A549 (cell line): Measurements from ENCODE around the gene CD109.

Source experiments
- EHMT2 ChIP-seq: fragments of 200-600 bp; sonication (generic); IDR thresholded peaks from 2 replicates; pipeline ENCODE4 v1.6.1; 2016; ENCODE audit warnings: antibody characterized with exemption, low read depth, mild to moderate bottlenecking, moderate library complexity
- EP300 ChIP-seq, 2 experiments: fragments of >200 bp; sonication (Bioruptor Twin); formaldehyde crosslinking; IDR thresholded peaks; 2 replicates in 1 of 2; 3 replicates in 1 of 2; pipeline ENCODE4 v1.6.1; 2016 to 2017
- ESRRA ChIP-seq: fragments of 150-350 bp; IDR thresholded peaks from 2 replicates; pipeline ENCODE4 v1.6.1; 2014; ENCODE audit warnings: mild to moderate bottlenecking, low read length, borderline replicate concordance
- FOXS1 ChIP-seq: fragments of 250-450 bp; sonication (Bioruptor Pico); IDR thresholded peaks from 2 replicates; pipeline ENCODE4 v1.5.0; 2020; ENCODE audit warnings: mild to moderate bottlenecking, moderate library complexity
- JUN ChIP-seq, 2 experiments: fragments of >200 bp; sonication (Bioruptor Twin); formaldehyde crosslinking; IDR thresholded peaks; 2 replicates in 1 of 2; 3 replicates in 1 of 2; pipeline ENCODE4 v1.6.1; 2016 to 2017
- NFE2L2 ChIP-seq: fragments of 150-350 bp; conservative IDR thresholded peaks from 2 replicates; pipeline ENCODE4 v1.6.1; 2014; ENCODE audit warnings: low read length
- POLR2A ChIP-seq: IDR thresholded peaks from 2 replicates; pipeline ENCODE4 v1.6.1; 2012; ENCODE audit warnings: mild to moderate bottlenecking, low read length
- RAD21 ChIP-seq, 2 experiments: fragments of >200 bp in 1 of 2; sonication (Bioruptor Twin) in 1 of 2; formaldehyde crosslinking in 1 of 2; IDR thresholded peaks in 1 of 2; conservative IDR thresholded peaks in 1 of 2; 2 replicates in 1 of 2; 3 replicates in 1 of 2; pipeline ENCODE4 v1.6.1; 2012 to 2018; ENCODE audit warnings: inconsistent platforms in 1 of 2
- ZNF302 ChIP-seq: fragments of 250-450 bp; sonication (Bioruptor Pico); IDR thresholded peaks from 2 replicates; pipeline ENCODE4 v1.9.0; 2021; ENCODE audit warnings: inconsistent platforms, mild to moderate bottlenecking, moderate library complexity
- TF ChIP-seq, protein P1 (sequence below): fragments of >200 bp; sonication (Bioruptor Twin); formaldehyde crosslinking; IDR thresholded peaks from 3 replicates; pipeline ENCODE4 v1.5.1; 2016
- TF ChIP-seq, protein P2 (sequence below): fragments of 200-600 bp; sonication (generic); IDR thresholded peaks from 2 replicates; pipeline ENCODE4 v1.6.1; 2016; ENCODE audit warnings: antibody characterized with exemption, mild to moderate bottlenecking, moderate library complexity
- TF ChIP-seq, protein P3 (sequence below): IDR thresholded peaks from 2 replicates; pipeline ENCODE4 v1.6.1; 2012

DNA sequence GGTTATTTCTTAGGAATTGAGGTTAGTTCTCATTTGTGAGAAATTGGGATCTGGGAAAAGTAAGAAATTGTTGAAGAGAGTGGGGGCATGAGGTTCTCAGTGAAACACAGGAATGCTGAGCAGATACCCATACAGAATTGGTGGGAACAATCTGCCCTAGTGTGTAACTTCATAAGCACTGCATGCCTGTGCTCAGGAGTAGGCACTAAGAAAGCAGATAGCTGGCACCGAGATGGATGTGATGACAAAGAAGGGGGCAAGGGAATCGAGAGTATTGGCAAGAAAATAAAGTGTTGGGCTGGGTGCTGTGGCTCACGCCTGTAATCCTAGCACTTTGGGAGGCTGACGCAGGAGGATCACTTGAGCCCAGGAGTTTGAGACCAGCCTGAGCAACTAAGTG lies 46.2 kb upstream of the CD109 start:
- TF ChIP-seq, protein P1, sequence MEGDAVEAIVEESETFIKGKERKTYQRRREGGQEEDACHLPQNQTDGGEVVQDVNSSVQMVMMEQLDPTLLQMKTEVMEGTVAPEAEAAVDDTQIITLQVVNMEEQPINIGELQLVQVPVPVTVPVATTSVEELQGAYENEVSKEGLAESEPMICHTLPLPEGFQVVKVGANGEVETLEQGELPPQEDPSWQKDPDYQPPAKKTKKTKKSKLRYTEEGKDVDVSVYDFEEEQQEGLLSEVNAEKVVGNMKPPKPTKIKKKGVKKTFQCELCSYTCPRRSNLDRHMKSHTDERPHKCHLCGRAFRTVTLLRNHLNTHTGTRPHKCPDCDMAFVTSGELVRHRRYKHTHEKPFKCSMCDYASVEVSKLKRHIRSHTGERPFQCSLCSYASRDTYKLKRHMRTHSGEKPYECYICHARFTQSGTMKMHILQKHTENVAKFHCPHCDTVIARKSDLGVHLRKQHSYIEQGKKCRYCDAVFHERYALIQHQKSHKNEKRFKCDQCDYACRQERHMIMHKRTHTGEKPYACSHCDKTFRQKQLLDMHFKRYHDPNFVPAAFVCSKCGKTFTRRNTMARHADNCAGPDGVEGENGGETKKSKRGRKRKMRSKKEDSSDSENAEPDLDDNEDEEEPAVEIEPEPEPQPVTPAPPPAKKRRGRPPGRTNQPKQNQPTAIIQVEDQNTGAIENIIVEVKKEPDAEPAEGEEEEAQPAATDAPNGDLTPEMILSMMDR, result no peak
- TF ChIP-seq EP300 (IDR thresholded peaks at IDR 0.05), result no peak
- no peak for TF ChIP-seq EHMT2
- TF ChIP-seq JUN (IDR thresholded peaks at IDR 0.05), result no peak
- no peak for TF ChIP-seq POLR2A
- TF ChIP-seq, protein P2, sequence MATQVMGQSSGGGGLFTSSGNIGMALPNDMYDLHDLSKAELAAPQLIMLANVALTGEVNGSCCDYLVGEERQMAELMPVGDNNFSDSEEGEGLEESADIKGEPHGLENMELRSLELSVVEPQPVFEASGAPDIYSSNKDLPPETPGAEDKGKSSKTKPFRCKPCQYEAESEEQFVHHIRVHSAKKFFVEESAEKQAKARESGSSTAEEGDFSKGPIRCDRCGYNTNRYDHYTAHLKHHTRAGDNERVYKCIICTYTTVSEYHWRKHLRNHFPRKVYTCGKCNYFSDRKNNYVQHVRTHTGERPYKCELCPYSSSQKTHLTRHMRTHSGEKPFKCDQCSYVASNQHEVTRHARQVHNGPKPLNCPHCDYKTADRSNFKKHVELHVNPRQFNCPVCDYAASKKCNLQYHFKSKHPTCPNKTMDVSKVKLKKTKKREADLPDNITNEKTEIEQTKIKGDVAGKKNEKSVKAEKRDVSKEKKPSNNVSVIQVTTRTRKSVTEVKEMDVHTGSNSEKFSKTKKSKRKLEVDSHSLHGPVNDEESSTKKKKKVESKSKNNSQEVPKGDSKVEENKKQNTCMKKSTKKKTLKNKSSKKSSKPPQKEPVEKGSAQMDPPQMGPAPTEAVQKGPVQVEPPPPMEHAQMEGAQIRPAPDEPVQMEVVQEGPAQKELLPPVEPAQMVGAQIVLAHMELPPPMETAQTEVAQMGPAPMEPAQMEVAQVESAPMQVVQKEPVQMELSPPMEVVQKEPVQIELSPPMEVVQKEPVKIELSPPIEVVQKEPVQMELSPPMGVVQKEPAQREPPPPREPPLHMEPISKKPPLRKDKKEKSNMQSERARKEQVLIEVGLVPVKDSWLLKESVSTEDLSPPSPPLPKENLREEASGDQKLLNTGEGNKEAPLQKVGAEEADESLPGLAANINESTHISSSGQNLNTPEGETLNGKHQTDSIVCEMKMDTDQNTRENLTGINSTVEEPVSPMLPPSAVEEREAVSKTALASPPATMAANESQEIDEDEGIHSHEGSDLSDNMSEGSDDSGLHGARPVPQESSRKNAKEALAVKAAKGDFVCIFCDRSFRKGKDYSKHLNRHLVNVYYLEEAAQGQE, result no peak
- TF ChIP-seq, protein P3, sequence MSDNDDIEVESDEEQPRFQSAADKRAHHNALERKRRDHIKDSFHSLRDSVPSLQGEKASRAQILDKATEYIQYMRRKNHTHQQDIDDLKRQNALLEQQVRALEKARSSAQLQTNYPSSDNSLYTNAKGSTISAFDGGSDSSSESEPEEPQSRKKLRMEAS, result no peak
- no peak for TF ChIP-seq NFE2L2
- no peak for TF ChIP-seq RAD21 (conservative IDR thresholded peaks at IDR 0.05 in 1 of 2, IDR thresholded peaks at IDR 0.05 in 1 of 2)
- TF ChIP-seq FOXS1 (CRISPR knock-in tag), result no peak
- TF ChIP-seq ESRRA, result no peak
- no peak for TF ChIP-seq ZNF302 (CRISPR knock-in tag)
